Measurements from ENCODE around the gene APBA1.
"Not testable (repeated sequence)": the region's sequence is repeated elsewhere in the genome, so short reads cannot be mapped to it uniquely, and the experiment has no call there.

The APBA1 gene

GRCh38 chr9:69468380-69468779, 203.8 kb downstream of the APBA1 start:
- DNase-seq = no peak

- DNase-seq = no peak
Observed at GRCh38 chr9:69466151-69466550, 206.0 kb downstream of the APBA1 start.

GRCh38 chr9:69465473-69465872, 206.7 kb downstream of the APBA1 start:
- no peak for DNase-seq

GRCh38 chr9:69463497-69464068, 208.6 kb downstream of the APBA1 start:
- no peak for DNase-seq

GRCh38 chr9:69462394-69462793, 209.8 kb downstream of the APBA1 start:
- DNase-seq = no peak

- DNase-seq = no peak
Observed at GRCh38 chr9:69461103-69461887, 210.9 kb downstream of the APBA1 start.

GRCh38 chr9:69460012-69460411, 212.2 kb downstream of the APBA1 start:
- DNase-seq = no peak

GRCh38 chr9:69458176-69458575, 214.0 kb downstream of the APBA1 start:
- DNase-seq = no peak

GRCh38 chr9:69456201-69456600, 216.0 kb downstream of the APBA1 start:
- no peak for DNase-seq

GRCh38 chr9:69455311-69455710, 216.9 kb downstream of the APBA1 start:
- no peak for DNase-seq

GRCh38 chr9:69454321-69454720, 217.8 kb downstream of the APBA1 start:
- DNase-seq = no peak

- no peak for DNase-seq
Observed at GRCh38 chr9:69453746-69454145, 218.4 kb downstream of the APBA1 start.

- DNase-seq = no peak
Observed at GRCh38 chr9:69452110-69452782, 219.9 kb downstream of the APBA1 start.

GRCh38 chr9:69446496-69446895, 225.7 kb downstream of the APBA1 start:
- no peak for DNase-seq

- no peak for DNase-seq
Observed at GRCh38 chr9:69445251-69445650, 226.9 kb downstream of the APBA1 start.

- no peak for DNase-seq
Observed at GRCh38 chr9:69444791-69445190, 227.4 kb downstream of the APBA1 start.

GRCh38 chr9:69444021-69444420, 228.2 kb downstream of the APBA1 start:
- no peak for DNase-seq

GRCh38 chr9:69443178-69443577, 229.0 kb downstream of the APBA1 start:
- DNase-seq = no peak

GRCh38 chr9:69442486-69442885, 229.7 kb downstream of the APBA1 start:
- no peak for DNase-seq

GRCh38 chr9:69440254-69440955, 231.8 kb downstream of the APBA1 start:
- not testable (repeated sequence) for DNase-seq

GRCh38 chr9:69439654-69440053, 232.5 kb downstream of the APBA1 start:
- DNase-seq = not testable (repeated sequence)

GRCh38 chr9:69433968-69434367, 238.2 kb downstream of the APBA1 start:
- DNase-seq = no peak

- no peak for DNase-seq
Observed at GRCh38 chr9:69433392-69433791, 238.8 kb downstream of the APBA1 start.

- no peak for DNase-seq
Observed at GRCh38 chr9:69432623-69433022, 239.5 kb downstream of the APBA1 start.
